Fibroblast of lung (primary cell): ENCODE measurements around the gene C1orf226.

Experiments used
- CTCF ChIP-seq, 2 donors: IDR thresholded peaks in 1 of 2; conservative IDR thresholded peaks in 1 of 2; 1 replicate in 1 of 2; 2 replicates in 1 of 2; pipeline ENCODE4 v1.5.1; 2011 to 2012; ENCODE audit warnings: low read length in 2 of 2, control low read depth in 1 of 2, inconsistent platforms in 1 of 2, low read depth in 1 of 2, mild to moderate bottlenecking in 1 of 2
- EZH2 ChIP-seq: IDR thresholded peaks from 2 replicates; pipeline ENCODE4 v1.5.1; 2012; ENCODE audit warnings: low read length, control low read depth, mild to moderate bottlenecking; ENCODE audit errors: missing control alignments

GRCh38 chr1:162384601-162385279 is 3.2 kb downstream of the C1orf226 start:
- no peak for TF ChIP-seq CTCF (conservative IDR thresholded peaks at IDR 0.05 in 1 of 2, IDR thresholded peaks at IDR 0.05 in 1 of 2; ENCODE audit: low read depth in 1 of 2, low read length in 2 of 2)
- no peak for TF ChIP-seq EZH2
